IgD-negative memory B cell (primary cell): ENCODE results near the gene SMARCA2. TPM values are rescaled to one million over a fixed set of nuclear protein-coding genes. Genes with fewer than 3 reads are reported as not detected.

Source experiments
- H3K27ac Mint-ChIP-seq, 3 donors: one replicate each; pipeline ENCODE4 v1.8.0; 2020 to 2022; ENCODE audit warnings: mild to moderate bottlenecking in 3 of 3, mixed read lengths in 3 of 3, moderate library complexity in 1 of 3
- H3K27me3 Mint-ChIP-seq: one replicate; pipeline ENCODE4 v1.8.0; 2021; ENCODE audit warnings: mixed read lengths
- H3K36me3 Mint-ChIP-seq: one replicate; pipeline ENCODE4 v1.8.0; 2020; ENCODE audit warnings: mild to moderate bottlenecking, mixed read lengths
- H3K4me1 Mint-ChIP-seq, 3 donors: one replicate each; pipeline ENCODE4 v1.8.0; 2020 to 2022; ENCODE audit warnings: mixed read lengths in 3 of 3, mild to moderate bottlenecking in 1 of 3
- H3K4me3 Mint-ChIP-seq, 4 donors: one replicate each; pipeline ENCODE4 v1.8.0; 2020 to 2022; ENCODE audit warnings: mild to moderate bottlenecking in 4 of 4, mixed read lengths in 4 of 4, moderate library complexity in 3 of 4
- H3K9me3 Mint-ChIP-seq, 3 donors: one replicate each; pipeline ENCODE4 v1.8.0; 2020 to 2021; ENCODE audit warnings: mixed read lengths in 3 of 3, mild to moderate bottlenecking in 1 of 3
- polyA plus RNA-seq: library from polyadenylated mRNA; unstranded; fragments of 300-500 nt; fragmentation: Illumina TruSeq; gene quantifications from one replicate; pipeline ENCODE4 v1.2.3, GENCODE V29; 2021

Gene SMARCA2
- polyA plus RNA-seq, 1 donor from 2014 or later = 24.9 TPM

DNA sequence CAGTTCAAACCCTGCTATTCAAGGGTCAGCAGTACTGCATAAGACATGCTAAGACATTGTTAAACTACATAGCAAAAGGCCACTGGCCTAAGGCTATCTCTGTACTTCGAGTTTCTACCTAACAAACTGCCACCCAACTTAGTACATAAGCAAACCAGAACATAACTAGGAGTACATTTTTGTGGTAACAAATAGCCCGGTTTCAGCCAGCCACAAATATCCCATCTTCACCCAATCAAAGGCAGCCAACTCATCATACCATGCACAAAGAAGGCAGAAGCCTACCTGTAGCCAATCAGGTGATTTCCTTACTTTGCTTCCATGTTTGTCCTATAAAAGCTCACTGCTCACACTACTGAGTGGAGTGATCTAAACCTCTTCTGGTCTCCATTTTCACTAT lies 201.4 kb downstream of the SMARCA2 start:
- Mint-ChIP-seq H3K4me1 (no peaks in the 10 kb centered on the region), H3K27ac (no peak overlapping the region), H3K27me3 (no peaks in the 10 kb centered on the region), H3K9me3 (peaks cover 0 to 3% (median 0%) of the 10 kb centered on the region in 3 donors), H3K4me3 (no peak overlapping the region), H3K36me3 (peaks cover 4% of the 10 kb centered on the region)

DNA sequence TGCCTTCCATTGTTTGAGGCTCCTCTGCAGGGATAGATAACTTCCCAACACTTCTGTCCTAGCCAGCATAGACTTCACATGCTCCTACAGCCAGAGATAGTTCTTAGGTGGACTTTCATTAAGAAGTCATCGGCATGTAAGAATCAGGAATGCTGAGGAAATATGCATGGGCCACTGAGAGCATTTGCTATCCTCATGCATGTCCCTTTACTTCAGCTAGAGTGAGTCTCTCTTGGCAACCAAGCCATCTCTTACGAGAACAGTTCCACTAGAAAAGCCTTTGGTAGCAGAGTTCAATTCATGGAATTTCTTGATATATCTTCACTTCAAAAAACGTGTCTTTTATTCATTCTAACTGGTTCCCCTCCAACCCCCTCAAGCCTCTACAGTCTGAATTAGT lies 202.4 kb downstream of the SMARCA2 start:
- H3K4me3 Mint-ChIP-seq = no peak overlapping the region
- H3K27ac Mint-ChIP-seq = no peak overlapping the region
- H3K36me3 Mint-ChIP-seq = peaks cover 2% of the 10 kb centered on the region
- peaks cover 0 to 4% (median 0%) of the 10 kb centered on the region in 3 donors for H3K9me3 Mint-ChIP-seq
- H3K27me3 Mint-ChIP-seq = no peaks in the 10 kb centered on the region
- no peaks in the 10 kb centered on the region for H3K4me1 Mint-ChIP-seq

DNA sequence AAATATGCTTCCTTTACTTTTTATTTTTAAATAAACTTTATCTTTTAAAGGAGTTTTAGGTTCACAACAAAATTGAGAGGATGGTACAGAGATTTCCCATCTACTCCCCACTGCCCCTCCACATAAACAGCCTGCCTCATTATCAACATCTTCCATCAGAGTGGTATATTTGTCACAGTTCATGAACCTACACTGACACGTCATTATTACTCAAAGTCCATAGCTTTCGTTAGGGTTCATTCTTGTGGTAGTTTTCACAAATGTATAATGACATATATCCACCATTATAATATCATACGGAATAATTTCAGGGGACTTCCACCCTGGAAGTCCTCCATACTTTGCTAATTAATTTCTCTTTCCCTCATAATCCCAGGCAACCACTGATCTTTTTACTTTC lies 204.9 kb downstream of the SMARCA2 start:
- no peak overlapping the region for H3K27ac Mint-ChIP-seq
- H3K4me1 Mint-ChIP-seq = no peaks in the 10 kb centered on the region
- peaks cover 0 to 5% (median 1%) of the 10 kb centered on the region in 3 donors for H3K9me3 Mint-ChIP-seq
- H3K36me3 Mint-ChIP-seq = peaks cover 2% of the 10 kb centered on the region
- no peaks in the 10 kb centered on the region for H3K27me3 Mint-ChIP-seq
- H3K4me3 Mint-ChIP-seq = no peak overlapping the region

DNA sequence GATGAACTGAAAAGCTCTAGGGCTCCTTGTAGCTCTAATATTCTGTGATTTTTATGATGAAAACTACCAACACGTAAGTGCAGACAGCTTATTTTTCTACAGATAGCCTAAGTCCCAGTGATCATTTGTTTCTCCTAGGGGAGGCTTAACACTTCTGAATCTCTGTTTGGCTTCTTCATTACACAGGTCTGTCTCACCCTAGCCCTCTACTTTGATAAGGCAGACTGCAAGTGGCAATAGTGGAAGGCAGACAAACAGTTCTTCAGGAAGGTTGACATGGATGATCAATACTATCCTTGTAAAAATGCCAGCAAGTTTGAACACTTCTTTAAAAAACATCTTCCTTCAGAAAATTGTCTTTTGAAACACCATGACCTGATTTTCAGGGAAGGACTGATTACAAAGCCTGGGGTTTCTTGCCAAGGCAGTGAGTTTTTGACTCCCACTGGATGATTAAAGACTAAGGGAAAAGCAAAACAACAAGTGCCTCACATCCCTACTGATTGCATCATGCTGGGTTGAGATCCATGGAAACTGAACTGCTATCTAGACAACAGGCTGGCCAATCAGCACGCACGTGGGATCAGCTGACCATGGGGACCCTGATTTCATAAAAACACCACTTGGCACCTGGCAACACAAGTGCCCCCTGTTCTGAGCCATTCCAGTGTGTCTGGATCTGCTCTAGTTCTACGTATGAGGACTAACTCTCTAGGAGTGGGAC lies 212.2 kb downstream of the SMARCA2 start:
- no peaks in the 10 kb centered on the region for H3K27me3 Mint-ChIP-seq
- no peaks in the 10 kb centered on the region for H3K36me3 Mint-ChIP-seq
- H3K4me1 Mint-ChIP-seq = peaks cover 16 to 19% (median 16%) of the 10 kb centered on the region in 3 donors
- H3K27ac Mint-ChIP-seq = no peak overlapping the region
- peaks cover 1 to 5% (median 2%) of the 10 kb centered on the region in 3 donors for H3K9me3 Mint-ChIP-seq
- no peak overlapping the region for H3K4me3 Mint-ChIP-seq

DNA sequence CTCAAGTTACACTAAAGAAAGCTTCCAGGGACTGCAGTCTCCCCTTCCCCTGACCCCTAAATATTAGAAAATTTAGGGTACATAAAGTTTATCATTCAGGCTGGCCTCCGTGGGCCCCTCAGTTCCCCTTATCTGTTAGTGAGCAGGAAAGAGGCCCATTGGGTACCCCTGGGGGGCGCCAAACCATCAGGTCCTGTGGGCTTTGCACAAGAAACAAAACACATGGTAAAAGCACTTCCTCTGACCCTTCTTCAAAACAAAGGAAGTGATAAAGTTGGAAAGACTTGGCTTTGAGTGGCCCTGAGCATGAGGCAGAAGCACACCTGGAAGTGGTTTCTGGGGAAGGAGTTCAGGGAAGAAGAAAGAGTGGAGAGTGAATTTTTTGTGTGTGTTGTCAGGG lies 213.0 kb downstream of the SMARCA2 start:
- Mint-ChIP-seq H3K27me3 (no peaks in the 10 kb centered on the region), H3K9me3 (peaks cover 0 to 5% (median 2%) of the 10 kb centered on the region in 3 donors), H3K27ac (no peak overlapping the region)

DNA sequence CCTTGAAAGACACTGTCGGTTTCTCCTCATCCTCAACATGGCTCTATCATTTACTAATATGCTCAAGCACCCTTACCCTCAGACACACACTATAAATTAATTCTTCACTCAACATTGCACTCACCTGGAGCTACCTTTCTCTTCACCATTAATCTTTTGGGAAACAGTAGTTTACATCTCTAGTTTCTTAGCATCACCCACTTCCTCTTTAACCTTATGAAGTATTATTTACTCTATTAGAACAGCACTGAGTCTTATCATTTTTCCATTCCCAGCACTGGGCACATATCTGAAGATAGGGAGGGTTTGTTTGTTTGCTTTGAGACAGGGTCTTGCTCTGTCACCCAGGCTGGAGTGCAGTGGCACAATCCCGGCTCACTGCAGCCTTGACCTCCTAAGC lies 213.5 kb downstream of the SMARCA2 start:
- H3K36me3 Mint-ChIP-seq = no peaks in the 10 kb centered on the region
- peaks cover 3% of the 10 kb centered on the region for H3K27me3 Mint-ChIP-seq
- peaks cover 16 to 19% (median 16%) of the 10 kb centered on the region in 3 donors for H3K4me1 Mint-ChIP-seq
- peaks cover 0 to 5% (median 2%) of the 10 kb centered on the region in 3 donors for H3K9me3 Mint-ChIP-seq
- no peak overlapping the region for H3K4me3 Mint-ChIP-seq
- no peak overlapping the region for H3K27ac Mint-ChIP-seq

More for the DNA sequence above, 213.0 kb downstream of the SMARCA2 start:
- Mint-ChIP-seq H3K36me3 (no peaks in the 10 kb centered on the region), H3K4me3 (peak overlapping the region in 1 of 4 donors; percentile 5), H3K4me1 (peaks cover 16 to 19% (median 16%) of the 10 kb centered on the region in 3 donors)

DNA sequence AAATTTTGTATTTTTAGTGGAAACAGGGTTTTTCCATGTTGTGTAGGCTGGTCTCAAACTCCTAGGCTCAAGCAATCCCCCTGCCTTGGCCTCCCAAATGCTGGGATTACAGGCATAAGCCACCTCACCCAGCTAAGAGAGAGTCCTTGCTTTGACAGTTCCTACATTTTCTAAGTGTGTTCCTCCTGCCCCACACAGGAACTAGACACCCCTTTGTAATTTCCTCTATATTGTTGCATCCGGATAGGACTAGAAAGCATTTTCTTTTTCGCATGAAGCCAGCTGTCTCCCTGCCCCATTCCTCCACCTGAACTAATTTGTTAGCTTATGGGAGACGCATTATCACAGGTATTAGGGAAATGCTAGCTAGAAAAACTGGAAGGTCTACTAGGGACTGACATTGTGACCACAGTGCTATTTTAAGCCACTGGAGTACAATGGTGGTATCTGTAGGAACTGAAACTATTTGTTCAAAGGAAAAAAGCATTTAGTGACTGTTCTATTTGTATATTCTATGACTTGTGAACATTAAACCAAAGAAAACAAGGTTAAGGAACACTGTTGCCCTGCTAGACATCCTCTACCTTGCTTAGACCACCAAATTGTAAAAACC lies 214.1 kb downstream of the SMARCA2 start:
- peaks cover 16 to 19% (median 16%) of the 10 kb centered on the region in 3 donors for H3K4me1 Mint-ChIP-seq
- no peak overlapping the region for H3K27ac Mint-ChIP-seq
- no peaks in the 10 kb centered on the region for H3K36me3 Mint-ChIP-seq
- H3K9me3 Mint-ChIP-seq = peaks cover 0 to 5% (median 2%) of the 10 kb centered on the region in 3 donors
- peak overlapping the region in 2 of 4 donors; percentile 40 to 65 for H3K4me3 Mint-ChIP-seq
- peaks cover 3% of the 10 kb centered on the region for H3K27me3 Mint-ChIP-seq

DNA sequence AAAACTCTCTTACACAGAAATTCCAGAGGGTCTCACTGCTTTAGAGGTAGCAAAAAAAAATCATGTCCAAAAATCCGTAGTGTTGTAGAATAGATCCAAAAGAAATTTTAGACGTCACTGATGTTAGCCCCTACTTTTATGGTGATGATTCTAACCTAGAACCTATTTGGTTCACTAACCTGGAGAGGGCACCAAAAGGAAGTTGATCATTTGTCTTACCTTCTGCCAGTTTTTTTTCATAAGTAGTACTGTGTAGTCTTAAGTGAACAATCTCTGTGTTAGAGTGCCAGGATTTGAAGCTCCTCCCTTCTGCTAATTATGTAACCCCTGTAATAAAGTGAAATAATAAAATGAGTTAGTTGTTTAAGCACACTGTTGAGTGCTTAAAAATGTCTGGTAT lies 215.2 kb downstream of the SMARCA2 start:
- Mint-ChIP-seq H3K4me1 (peaks cover 16 to 19% (median 16%) of the 10 kb centered on the region in 3 donors), H3K27me3 (peaks cover 3% of the 10 kb centered on the region), H3K27ac (no peak overlapping the region), H3K9me3 (peaks cover 0 to 5% (median 2%) of the 10 kb centered on the region in 3 donors), H3K4me3 (no peak overlapping the region), H3K36me3 (no peaks in the 10 kb centered on the region)

DNA sequence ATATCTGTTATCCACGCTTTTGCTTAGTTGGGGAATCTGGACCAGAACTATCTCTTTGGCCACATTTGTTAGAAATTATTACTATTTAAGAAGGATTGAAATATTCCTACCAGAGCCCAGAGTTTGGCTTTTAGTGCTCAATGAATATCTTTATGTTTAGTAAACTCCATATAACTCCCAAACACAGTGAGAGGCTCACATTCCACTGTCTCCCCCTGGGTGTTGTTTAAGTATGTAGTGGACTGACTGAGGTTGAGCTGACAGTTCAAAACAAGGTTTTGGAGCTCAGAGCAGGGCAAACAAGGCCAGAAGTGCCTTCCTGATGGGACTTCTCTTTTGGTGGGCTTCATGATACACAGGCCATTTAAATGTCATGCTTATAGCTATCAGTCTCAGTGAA lies 216.0 kb downstream of the SMARCA2 start:
- no peak overlapping the region for H3K27ac Mint-ChIP-seq
- peaks cover 0 to 5% (median 2%) of the 10 kb centered on the region in 3 donors for H3K9me3 Mint-ChIP-seq
- no peaks in the 10 kb centered on the region for H3K36me3 Mint-ChIP-seq
- H3K27me3 Mint-ChIP-seq = peaks cover 3% of the 10 kb centered on the region
- H3K4me3 Mint-ChIP-seq = no peak overlapping the region
- peaks cover 16 to 19% (median 16%) of the 10 kb centered on the region in 3 donors for H3K4me1 Mint-ChIP-seq

DNA sequence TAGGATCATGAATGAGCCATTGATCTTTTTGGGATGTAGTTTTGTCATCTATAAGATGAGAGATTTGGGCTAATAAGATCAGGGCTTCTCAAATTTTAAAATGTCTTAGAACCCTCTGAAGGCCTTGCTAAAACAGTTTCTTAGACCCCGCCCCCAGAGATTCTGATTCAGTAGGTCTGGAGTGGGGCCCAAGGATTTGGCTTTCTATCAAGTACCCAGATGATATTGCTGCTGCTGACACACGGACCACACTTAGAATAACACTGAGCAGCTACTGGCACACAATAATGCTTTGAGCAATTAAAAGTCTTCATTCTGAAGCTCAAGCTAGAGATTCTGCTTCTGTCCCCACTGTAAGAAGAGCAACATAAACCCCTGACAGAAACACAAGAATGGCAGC lies 216.7 kb downstream of the SMARCA2 start:
- Mint-ChIP-seq H3K4me3 (no peak overlapping the region), H3K9me3 (peaks cover 0 to 5% (median 2%) of the 10 kb centered on the region in 3 donors), H3K27ac (no peak overlapping the region), H3K4me1 (peaks cover 16 to 19% (median 16%) of the 10 kb centered on the region in 3 donors), H3K27me3 (peaks cover 3% of the 10 kb centered on the region), H3K36me3 (no peaks in the 10 kb centered on the region)

DNA sequence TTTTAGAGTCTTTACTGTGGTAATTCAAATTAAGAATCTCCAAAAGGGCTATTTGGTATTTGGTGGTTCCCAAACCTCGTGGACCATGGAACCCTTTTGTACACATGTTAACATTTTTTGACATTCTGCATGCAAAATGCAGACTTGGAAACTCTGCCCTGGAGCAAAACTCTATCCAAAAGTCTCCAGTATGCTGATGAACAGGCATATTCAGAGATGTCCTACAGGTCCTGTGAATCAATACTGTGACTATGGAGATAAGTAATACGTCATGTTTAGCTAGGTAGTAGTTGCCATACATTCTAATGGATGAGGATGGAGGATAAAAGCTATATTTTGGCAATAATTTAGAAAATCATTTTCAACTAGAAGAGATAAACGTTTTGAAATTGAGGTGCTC lies 218.1 kb downstream of the SMARCA2 start:
- H3K27ac Mint-ChIP-seq = no peak overlapping the region
- H3K36me3 Mint-ChIP-seq = no peaks in the 10 kb centered on the region
- H3K4me1 Mint-ChIP-seq = peaks cover 15 to 18% (median 16%) of the 10 kb centered on the region in 3 donors
- H3K4me3 Mint-ChIP-seq = no peak overlapping the region
- H3K27me3 Mint-ChIP-seq = peaks cover 3% of the 10 kb centered on the region
- H3K9me3 Mint-ChIP-seq = peaks cover 0 to 5% (median 2%) of the 10 kb centered on the region in 3 donors

DNA sequence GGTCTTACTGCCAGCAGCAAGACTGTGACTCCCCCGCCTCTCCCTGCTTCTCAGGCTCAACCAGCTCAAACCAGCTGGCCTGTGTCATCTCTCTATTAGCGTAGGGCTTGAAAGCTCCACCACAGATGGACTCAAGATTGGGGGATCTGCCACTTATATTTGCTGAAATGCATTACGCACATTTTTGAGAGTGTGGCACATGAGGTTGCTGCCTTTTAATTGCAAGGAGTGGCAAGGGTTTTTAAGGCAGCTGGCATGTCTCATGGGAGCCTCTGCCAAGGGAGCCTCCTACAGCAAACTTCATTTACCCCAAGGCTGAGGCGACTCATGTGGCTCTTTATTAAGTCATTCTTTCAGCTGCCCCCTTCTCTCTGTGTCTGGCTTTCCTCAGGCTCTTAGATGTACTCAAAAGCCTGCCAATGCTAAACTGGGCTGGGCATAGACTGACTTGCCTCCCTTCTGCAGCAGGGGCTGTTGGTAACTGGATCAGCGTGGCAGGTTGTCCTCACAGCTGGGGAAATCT lies 219.3 kb downstream of the SMARCA2 start:
- Mint-ChIP-seq H3K36me3 (no peaks in the 10 kb centered on the region), H3K27ac (no peak overlapping the region), H3K9me3 (peaks cover 0 to 5% (median 2%) of the 10 kb centered on the region in 3 donors), H3K4me3 (no peak overlapping the region), H3K27me3 (peaks cover 3% of the 10 kb centered on the region), H3K4me1 (peaks cover 5 to 8% (median 7%) of the 10 kb centered on the region in 3 donors)

DNA sequence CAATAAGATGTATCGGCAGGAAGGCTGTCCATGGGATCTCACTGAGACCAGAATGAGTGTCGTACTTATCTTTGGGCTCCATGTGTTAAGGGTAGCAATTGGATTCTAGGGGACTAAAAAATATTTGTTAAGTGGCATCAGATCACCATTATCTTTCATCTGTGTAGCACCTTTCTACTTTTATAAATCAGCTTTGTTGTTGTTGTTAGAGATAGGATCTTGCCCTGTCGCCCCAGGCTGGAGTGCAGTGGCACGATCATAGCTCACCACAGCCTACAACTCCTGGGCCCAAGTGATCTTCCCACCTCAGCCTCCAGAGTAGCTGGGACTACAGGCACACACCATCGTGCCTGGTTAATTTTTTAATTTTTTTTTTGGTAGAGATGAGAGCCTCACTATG lies 220.5 kb downstream of the SMARCA2 start:
- H3K4me1 Mint-ChIP-seq = no peaks in the 10 kb centered on the region
- H3K4me3 Mint-ChIP-seq = no peak overlapping the region
- peaks cover 3% of the 10 kb centered on the region for H3K27me3 Mint-ChIP-seq
- peaks cover 0 to 2% (median under 1%) of the 10 kb centered on the region in 3 donors for H3K9me3 Mint-ChIP-seq
- H3K27ac Mint-ChIP-seq = peak overlapping the region in 1 of 3 donors; percentile 32
- no peaks in the 10 kb centered on the region for H3K36me3 Mint-ChIP-seq

DNA sequence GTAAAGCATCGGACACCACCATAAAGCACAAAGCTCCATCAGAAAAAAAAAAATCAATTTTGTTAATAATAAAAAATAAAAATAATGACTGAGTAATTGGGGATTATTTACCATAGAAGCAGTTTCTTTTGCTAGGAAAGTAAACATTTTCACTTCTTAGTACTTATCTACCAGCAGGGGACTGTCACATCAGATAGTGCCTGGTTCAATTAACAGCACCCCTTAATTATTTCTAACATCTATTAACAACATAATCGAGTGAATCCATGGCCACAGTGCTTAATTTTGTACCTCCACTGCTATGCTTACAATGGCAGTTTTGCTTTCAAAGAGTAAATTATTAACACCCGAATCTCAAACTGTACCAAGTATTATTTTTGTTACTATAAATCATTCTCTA lies 221.7 kb downstream of the SMARCA2 start:
- H3K27me3 Mint-ChIP-seq = peaks cover 3% of the 10 kb centered on the region
- H3K4me3 Mint-ChIP-seq = no peak overlapping the region
- peaks cover 0 to 4% (median 0%) of the 10 kb centered on the region in 3 donors for H3K4me1 Mint-ChIP-seq
- peaks cover 0 to 2% (median 0%) of the 10 kb centered on the region in 3 donors for H3K9me3 Mint-ChIP-seq
- peaks cover 1% of the 10 kb centered on the region for H3K36me3 Mint-ChIP-seq
- no peak overlapping the region for H3K27ac Mint-ChIP-seq

DNA sequence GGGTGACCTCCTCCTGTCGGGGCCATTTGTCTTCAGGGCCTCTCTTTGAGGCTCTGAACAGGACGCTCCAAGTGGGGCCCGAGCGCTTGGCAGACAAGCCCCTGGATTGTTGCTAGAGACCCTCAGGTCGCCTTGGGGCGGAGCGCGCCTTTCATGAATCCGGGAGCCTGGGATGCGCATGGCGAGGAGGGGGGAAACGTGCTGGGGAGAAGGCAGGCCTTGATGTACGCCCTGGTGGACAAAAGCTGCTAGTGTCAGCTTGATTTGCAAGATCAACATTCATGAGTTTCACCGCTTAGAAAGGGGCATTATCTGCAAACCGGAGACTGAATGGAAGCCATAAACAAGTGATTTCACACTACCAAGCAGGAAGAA lies 226.3 kb downstream of the SMARCA2 start:
- Mint-ChIP-seq H3K27ac (no peak overlapping the region), H3K36me3 (peaks cover 6% of the 10 kb centered on the region), H3K4me1 (peaks cover 5 to 16% (median 9%) of the 10 kb centered on the region in 3 donors), H3K9me3 (peaks cover 0 to 3% (median 0%) of the 10 kb centered on the region in 3 donors), H3K27me3 (peaks cover 10% of the 10 kb centered on the region), H3K4me3 (peak overlapping the region; percentile 69 to 92 (median 80))
